HepG2 (cell line): ENCODE data around the gene THADA. TPM values are rescaled to one million over a fixed set of nuclear protein-coding genes. Genes with fewer than 3 reads are reported as not detected.

ENCODE experiments used
- FOXA1 ChIP-seq, 2 experiments: fragments of 450-650 bp in 1 of 2; sonication (generic) in 1 of 2; formaldehyde crosslinking in 1 of 2; IDR thresholded peaks; 2 replicates each; pipeline versions ENCODE4 v1.4.0 to v1.6.1; 2016 to 2020; ENCODE audit warnings: missing genetic modification reagents in 1 of 2
- NKX3-1 ChIP-seq: sonication (generic); formaldehyde crosslinking; IDR thresholded peaks from 2 replicates; pipeline ENCODE4 v1.5.0; 2020; ENCODE audit warnings: missing genetic modification reagents
- NR2C2 ChIP-seq: sonication (generic); formaldehyde crosslinking; IDR thresholded peaks from 2 replicates; pipeline ENCODE4 v1.4.0; 2020; ENCODE audit warnings: missing genetic modification reagents, mild to moderate bottlenecking, moderate library complexity, borderline replicate concordance
- POGZ ChIP-seq: sonication (generic); formaldehyde crosslinking; IDR thresholded peaks from 2 replicates; pipeline ENCODE4 v1.4.0; 2020; ENCODE audit warnings: mild to moderate bottlenecking, missing genetic modification reagents
- SOX6 ChIP-seq, 2 experiments: fragments of 450-650 bp in 1 of 2; sonication (generic) in 1 of 2; formaldehyde crosslinking in 1 of 2; IDR thresholded peaks; 2 replicates each; pipeline versions ENCODE4 v1.4.0 to v1.6.1; 2017 to 2020; ENCODE audit warnings: antibody characterized with exemption in 1 of 2, mild to moderate bottlenecking in 1 of 2, missing genetic modification reagents in 1 of 2
- YEATS2 ChIP-seq: sonication (generic); formaldehyde crosslinking; IDR thresholded peaks from 2 replicates; pipeline ENCODE4 v1.4.0; 2020; ENCODE audit warnings: missing genetic modification reagents, borderline replicate concordance
- ZNF3 ChIP-seq: IDR thresholded peaks from 2 replicates; pipeline ENCODE4 v1.7.0; 2017; ENCODE audit warnings: inconsistent platforms
- ZNF362 ChIP-seq: sonication (generic); formaldehyde crosslinking; IDR thresholded peaks from 2 replicates; pipeline ENCODE4 v1.4.0; 2020; ENCODE audit warnings: missing genetic modification reagents, mild to moderate bottlenecking, borderline replicate concordance
- ZNF7 ChIP-seq: IDR thresholded peaks from 2 replicates; pipeline ENCODE4 v1.6.1; 2016; ENCODE audit warnings: missing biosample characterization, missing genetic modification reagents
- polyA plus RNA-seq, 8 experiments: library from polyadenylated mRNA; depleted of rRNA in 3 of 8; stranded (reverse) in 7 of 8; unstranded in 1 of 8; fragments of >200 nt; fragmentation: Illumina TruSeq in 4 of 8; extraction: Trizol in 4 of 8; gene quantifications; 2 replicates each; pipeline versions ENCODE4 v1.2.1 to v1.2.3, GENCODE V29; 2011 to 2016; ENCODE audit warnings: low read depth in 4 of 8, missing spikeins in 1 of 8, mixed read lengths in 1 of 8; ENCODE audit not compliant: insufficient read depth in 1 of 8
- total RNA-seq, 5 experiments: library from RNA; depleted of rRNA; stranded (reverse); fragments of >200 nt; fragmentation: Illumina TruSeq; extraction: Trizol; gene quantifications; 2 replicates each; pipeline ENCODE4 v1.2.3, GENCODE V29; 2016; ENCODE audit warnings: low read depth in 1 of 5
- TF ChIP-seq, protein P1 (sequence below): IDR thresholded peaks from 2 replicates; pipeline ENCODE4 v1.4.0; 2020; ENCODE audit warnings: mild to moderate bottlenecking, missing genetic modification reagents

THADA gene
- total and polyA plus RNA-seq, 2 of the 13 experiments (the other 11 are each of a cell fraction or from before 2014, with no cell fraction given): 12.7 to 21.7 TPM

DNA sequence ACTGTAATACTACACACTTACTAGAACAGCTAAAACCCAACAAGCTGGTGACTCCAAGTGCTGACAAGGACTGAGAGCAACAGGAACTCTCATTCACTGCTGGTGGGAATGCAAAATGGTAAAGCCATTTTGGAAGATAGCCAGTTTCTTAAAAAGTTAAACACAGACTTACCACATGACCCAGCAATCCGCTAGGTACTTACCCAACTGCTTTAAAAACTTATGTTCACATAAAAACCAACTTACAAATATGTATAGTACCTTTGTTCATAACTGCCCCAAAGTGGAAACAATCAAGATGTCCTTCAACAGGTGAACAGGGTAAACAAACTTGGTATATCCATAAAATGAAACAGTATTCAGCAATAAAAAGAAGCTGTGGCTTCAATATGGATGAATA, 216.3 kb downstream of the THADA start (continued):
- TF ChIP-seq YEATS2 (CRISPR knock-in tag) (0 out of 2 replicates have a peak, but pooled peaks have one; percentile 28), NKX3-1 (CRISPR knock-in tag) (peak; percentile 24; the same call in 1 of the 2 replicates), ZNF7 (peak; percentile 100), ZNF362 (CRISPR knock-in tag) (0 out of 2 replicates have a peak, but pooled peaks have one; percentile 23), ZNF3 (CRISPR knock-in tag) (0 out of 2 replicates have a peak, but pooled peaks have one; percentile 15), FOXA1 (IDR thresholded peaks at IDR 0.05) (no peak), FOXA1 (CRISPR knock-in tag; IDR thresholded peaks at IDR 0.05) (0 out of 2 replicates have a peak, but pooled peaks have one; percentile 9), SOX6 (IDR thresholded peaks at IDR 0.05) (no peak), SOX6 (CRISPR knock-in tag; IDR thresholded peaks at IDR 0.05) (peak; percentile 68), NR2C2 (peak; percentile 25; the same call in 1 of the 2 replicates), POGZ (CRISPR knock-in tag) (peak; percentile 86)
- TF ChIP-seq, protein P1, sequence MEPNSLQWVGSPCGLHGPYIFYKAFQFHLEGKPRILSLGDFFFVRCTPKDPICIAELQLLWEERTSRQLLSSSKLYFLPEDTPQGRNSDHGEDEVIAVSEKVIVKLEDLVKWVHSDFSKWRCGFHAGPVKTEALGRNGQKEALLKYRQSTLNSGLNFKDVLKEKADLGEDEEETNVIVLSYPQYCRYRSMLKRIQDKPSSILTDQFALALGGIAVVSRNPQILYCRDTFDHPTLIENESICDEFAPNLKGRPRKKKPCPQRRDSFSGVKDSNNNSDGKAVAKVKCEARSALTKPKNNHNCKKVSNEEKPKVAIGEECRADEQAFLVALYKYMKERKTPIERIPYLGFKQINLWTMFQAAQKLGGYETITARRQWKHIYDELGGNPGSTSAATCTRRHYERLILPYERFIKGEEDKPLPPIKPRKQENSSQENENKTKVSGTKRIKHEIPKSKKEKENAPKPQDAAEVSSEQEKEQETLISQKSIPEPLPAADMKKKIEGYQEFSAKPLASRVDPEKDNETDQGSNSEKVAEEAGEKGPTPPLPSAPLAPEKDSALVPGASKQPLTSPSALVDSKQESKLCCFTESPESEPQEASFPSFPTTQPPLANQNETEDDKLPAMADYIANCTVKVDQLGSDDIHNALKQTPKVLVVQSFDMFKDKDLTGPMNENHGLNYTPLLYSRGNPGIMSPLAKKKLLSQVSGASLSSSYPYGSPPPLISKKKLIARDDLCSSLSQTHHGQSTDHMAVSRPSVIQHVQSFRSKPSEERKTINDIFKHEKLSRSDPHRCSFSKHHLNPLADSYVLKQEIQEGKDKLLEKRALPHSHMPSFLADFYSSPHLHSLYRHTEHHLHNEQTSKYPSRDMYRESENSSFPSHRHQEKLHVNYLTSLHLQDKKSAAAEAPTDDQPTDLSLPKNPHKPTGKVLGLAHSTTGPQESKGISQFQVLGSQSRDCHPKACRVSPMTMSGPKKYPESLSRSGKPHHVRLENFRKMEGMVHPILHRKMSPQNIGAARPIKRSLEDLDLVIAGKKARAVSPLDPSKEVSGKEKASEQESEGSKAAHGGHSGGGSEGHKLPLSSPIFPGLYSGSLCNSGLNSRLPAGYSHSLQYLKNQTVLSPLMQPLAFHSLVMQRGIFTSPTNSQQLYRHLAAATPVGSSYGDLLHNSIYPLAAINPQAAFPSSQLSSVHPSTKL (CRISPR knock-in tag): peak; percentile 60
